Measurements from ENCODE around the gene ACY1.

ACY1 gene

GRCh38 chr3:51945926-51946705 is 37.2 kb upstream of the ACY1 start:
- FAIRE-seq = no peak

GRCh38 chr3:51946796-51947195 is 36.5 kb upstream of the ACY1 start:
- no peak for FAIRE-seq

GRCh38 chr3:51947215-51947900 is 36.0 kb upstream of the ACY1 start:
- no peak for FAIRE-seq

GRCh38 chr3:51948016-51948580 is 35.2 kb upstream of the ACY1 start:
- no peak for FAIRE-seq

DNA sequence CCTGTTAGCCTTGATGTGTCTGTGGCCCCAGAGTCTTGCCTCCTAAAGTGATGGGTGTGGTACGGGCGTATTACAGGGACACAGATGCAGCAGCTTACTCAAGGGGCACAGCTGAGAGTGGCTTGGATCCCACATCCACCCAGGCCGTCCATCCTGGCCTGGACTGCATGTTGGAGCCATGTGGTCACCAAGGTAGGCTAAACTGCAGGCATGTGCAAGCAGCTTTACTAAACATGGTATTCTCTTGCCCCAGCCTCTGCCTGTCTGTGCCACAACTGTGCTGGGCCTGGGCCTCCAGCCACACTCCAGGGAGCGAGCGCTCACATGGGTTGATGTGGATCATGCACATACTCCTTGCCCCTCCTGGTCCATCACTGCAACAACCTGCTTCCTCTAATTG is 34.2 kb upstream of the ACY1 start:
- FAIRE-seq = no peak

GRCh38 chr3:51950899-51951298 is 32.4 kb upstream of the ACY1 start:
- no peak for FAIRE-seq

DNA sequence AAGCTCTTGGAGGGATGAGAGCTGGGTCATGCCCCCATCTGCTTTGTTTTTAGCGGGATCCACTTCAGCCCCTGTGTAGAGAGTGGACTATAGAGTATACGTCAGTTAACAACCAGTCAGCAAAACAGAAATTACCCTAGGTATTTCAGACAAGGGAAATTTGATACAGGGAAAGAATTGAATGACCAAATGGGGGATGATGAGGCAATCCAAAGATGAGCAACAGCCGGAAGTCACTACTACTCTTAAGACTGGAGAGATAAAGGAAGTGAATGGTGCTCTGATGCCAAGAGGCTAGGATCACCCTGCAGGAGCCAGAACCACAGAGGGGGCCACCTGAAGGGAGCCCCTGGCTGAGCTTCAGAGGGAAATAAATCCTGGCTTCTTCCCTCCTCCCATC is 29.9 kb upstream of the ACY1 start:
- no peak for FAIRE-seq

DNA sequence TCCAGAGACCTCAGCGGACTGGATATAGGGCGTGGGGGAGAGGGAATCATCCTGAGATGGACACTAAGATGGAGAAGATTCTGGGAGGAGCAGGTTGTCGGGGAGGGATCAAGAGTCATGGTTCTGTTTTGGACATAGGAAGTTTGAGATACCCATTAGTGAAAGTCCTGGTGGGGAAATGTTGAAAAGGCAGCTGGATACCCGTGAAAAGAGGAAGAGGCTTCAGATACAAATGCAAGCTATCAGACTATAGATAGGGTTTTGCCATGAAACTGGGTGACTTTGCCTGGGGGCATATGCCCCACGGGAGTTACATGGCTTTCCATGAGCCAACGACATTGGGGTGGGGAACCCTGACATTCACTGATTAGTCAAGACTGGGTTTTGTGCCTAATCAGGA is 29.2 kb upstream of the ACY1 start:
- no peak for FAIRE-seq

DNA sequence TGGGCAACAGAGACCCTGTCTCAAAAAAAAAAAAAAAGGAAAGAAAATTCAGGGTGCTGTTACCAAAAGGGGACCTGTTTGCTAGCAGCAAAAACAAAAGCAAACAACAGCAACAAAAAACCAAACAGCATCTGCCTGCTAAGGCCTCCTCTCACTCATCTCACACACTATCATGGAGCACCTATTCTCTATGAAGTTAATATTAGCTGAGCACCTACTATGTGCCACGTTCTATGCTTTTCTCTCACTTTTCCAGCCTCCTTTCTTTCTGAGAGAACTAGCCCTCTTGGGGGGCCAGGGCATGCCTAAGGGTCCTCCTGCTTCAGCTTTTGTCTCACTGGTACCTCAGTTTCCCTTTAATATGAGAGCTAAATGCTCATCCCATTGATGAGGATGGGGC is 28.6 kb upstream of the ACY1 start:
- FAIRE-seq = no peak

DNA sequence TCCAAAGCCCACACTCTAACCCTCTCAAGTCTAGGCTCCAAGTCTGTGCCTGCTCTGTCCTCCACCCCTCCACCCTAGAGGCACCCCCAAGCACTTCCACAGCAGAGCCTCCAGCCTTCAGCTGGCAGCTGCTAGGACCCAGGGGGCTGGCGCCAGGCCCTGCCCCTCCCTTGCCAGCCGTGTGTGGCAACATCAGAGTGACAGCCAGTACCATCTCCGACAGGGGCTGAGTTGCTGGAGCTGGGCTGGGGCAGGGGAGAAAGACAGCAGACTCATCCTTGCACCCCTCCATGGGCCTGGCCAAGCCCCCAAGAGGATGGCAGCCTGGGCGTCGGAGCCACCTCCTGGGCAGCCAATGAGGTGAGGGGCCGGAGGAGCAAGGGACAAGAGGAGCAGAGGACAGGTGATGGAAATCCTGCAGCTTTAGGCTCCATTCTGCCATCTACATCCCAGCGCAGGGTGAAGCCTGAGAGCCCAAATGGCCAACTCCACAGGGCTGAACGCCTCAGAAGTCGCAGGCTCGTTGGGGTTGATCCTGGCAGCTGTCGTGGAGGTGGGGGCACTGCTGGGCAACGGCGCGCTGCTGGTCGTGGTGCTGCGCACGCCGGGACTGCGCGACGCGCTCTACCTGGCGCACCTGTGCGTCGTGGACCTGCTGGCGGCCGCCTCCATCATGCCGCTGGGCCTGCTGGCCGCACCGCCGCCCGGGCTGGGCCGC is 28.0 kb upstream of the ACY1 start, which contains the start of gene GPR62:
TSS of gene GPR62 (plus strand) at position 207 of the 718 bp plus-strand sequence. CDS start at position 479, 272 bp downstream.
- no peak for FAIRE-seq

GRCh38 chr3:51955893-51956770 is 27.2 kb upstream of the ACY1 start:
- FAIRE-seq = no peak

- FAIRE-seq = no peak
Measured at GRCh38 chr3:51957520-51958205, 25.7 kb upstream of the ACY1 start.

DNA sequence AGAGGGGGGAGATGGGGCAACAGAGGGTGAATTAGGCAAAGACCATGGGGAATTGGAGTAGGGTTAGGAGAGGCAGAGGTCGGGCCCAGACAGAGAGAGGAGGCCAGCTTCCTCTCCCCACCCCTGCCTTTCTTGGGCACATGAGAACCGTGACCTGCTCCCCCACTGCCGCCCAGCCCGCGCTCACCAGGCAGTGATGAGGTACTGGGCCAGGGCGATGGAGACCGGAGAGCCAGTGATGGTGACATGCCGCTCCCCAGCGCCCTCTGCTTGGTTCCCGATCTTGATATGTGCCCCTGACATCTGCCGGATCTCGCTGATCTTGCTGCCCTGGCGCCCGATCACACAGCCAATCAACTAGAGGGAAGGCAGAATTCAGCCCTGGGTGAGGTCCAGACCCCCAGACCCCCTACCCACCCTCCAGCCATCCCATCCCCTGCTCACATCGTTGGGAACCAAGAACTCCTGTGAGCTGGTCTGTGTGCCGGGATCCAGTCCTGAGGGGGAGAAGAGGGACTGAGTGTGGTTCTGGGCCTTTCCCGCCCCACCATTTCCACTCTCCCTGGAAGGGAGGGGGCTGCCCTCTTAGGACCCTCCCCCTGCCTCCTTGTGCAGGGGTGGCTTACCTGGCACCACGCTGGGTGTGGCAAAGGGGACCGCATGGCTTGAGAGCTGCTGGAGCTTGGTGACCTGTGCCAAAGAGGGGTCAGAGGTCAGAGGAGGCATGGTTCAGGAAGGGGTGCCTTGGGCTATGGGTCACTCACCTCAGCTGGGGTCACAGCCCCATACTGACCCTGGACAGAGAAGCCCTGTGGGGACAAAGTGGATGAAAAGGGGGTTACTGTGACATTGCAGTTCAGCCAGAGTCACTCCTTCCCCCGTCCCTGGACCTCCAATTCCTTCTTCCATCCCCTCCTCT is 24.5 kb upstream of the ACY1 start:
- no peak for FAIRE-seq

DNA sequence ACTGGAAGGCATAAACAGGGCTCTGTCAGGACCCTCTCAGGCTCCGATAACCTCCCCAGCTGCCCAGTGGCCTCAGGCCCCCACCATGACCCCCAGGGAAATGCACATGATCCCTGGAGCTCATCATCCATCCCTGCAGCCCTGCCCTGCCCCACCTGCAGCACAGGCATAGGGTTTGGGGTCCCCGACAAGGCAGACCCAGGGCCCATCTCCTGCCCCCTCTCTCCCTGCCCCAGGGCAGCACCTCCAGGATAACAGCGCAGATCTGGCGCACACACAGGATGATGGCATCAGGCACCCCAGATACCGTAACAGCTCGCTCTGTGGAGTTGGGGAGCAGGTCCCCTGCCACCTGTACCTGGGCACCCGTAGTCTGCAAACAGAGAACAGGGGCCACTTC is 23.7 kb upstream of the ACY1 start:
- FAIRE-seq = no peak

GRCh38 chr3:51960386-51960785 is 22.9 kb upstream of the ACY1 start:
- FAIRE-seq = no peak

DNA sequence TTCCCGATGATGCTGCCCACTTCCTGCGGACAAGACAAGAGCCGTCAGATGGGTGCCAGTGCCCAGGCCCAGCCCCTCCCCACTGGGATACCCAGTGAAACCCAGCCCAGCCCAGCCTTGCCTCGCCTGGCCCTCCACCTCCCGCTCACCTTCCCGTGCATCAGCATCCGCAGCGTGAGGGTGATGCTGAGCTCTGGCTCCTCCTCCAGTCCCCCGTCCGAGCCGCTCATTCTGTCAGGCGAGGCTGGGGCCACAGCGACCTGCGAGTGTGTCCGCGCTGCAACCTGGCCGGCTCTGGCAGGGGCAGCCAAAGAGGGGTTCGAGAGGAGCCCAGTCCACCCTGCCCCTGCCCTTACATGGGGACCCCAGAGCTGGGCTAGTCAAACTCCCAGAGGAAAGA is 22.3 kb upstream of the ACY1 start:
- no peak for FAIRE-seq

DNA sequence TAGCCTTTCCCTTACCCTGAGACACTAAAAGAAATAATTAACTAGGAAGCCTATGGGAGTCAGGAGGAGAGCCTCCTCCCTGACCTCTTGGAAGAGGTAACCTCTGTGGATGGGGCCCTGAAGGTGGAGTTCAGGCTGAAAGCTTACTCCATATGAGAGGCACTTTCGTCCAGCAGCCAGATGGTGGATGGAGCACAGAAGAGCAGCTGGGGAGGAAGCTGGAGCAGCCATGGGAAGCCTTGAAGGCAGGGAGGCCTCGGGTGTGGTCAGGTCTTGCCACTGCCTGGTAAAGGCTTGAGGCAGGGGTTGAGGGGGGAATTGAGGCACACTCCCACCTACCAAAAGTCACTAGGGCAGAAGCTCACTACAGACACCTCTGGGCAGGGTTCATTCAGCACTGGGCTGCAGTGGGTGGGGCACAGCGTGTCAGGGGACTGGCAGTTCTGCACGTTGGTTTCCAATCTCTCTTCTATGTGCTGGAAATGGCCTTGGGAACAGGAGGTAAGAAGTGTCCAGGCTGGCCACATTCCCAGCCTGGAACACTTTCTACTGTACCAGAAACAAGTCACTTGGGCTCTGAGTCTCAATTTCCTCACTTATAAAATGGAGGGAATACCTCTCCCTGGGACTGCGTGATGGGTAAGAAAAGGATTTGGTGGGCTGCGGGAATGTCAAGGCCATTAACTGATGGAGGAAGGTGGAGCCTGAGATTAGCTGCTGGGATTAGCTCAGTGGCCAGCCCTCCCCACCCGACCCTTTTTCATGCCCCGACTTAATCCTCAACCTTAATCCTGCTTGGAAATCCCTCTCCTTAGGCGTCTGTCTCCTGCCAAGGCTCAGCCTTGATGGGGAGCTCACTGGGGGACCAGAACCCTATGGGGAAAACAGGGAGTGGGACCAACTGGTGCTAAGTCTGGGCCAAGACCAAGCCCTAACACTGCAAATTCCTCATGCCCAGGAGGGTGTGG is 21.4 kb upstream of the ACY1 start:
- no peak for FAIRE-seq

DNA sequence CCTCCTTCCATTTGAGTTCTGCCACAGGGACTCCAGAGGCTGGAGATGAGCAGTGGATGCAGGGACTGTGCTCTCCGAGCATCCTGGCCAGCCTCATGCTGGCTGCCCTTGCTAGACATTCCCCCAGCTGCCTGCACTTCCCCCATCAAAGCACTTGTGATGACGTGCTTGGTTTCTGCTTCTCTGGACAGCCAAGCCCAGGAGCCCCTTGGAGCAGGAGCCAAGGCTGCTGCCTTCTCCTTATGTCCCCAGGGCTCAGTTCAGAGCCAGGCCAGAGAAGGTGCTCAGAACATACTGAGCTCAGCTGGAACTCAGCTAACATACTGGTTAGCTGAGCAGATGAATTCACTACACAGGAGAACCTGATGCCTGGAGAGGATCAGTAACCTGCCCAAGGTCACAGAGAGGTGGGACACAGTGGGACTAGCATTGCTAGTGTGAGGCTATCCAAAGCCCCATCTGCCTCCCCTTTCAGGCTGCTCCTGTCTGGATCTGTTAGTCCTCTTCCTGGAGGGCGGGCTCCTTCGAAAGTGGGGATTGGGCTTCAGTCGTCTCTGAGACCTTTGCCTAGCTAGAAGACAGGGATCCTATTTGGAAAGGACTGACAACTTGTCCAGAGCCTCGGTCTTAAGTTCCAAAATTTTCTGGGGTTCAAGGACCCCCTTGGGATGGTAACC is 20.3 kb upstream of the ACY1 start:
- FAIRE-seq = no peak
